Neural progenitor cell (in vitro differentiated cells): ENCODE data around the gene C19orf25. TPM values are rescaled to one million over a fixed set of nuclear protein-coding genes. Genes with fewer than 3 reads are reported as not detected.
A peak's percentile ranks its signal among the peaks of the same experiment; 100 is the strongest.

Experiments
- DNase-seq: peaks from one replicate; pipeline ENCODE4 v3.0.0-alpha.2; 2016; ENCODE audit warnings: low spot score
- H2AFZ ChIP-seq: fragments of 200-600 bp; sonication (generic); replicated peaks from 2 replicates; pipeline ENCODE4 v1.6.1; 2016; ENCODE audit warnings: antibody characterized with exemption
- H3F3A ChIP-seq: fragments of 200-600 bp; sonication (generic); 2 replicates; pipeline ENCODE4 v1.6.1; 2016; ENCODE audit warnings: antibody characterized with exemption, low read depth
- H3K27ac ChIP-seq: fragments of 200-600 bp; sonication (generic); 2 replicates; pipeline ENCODE4 v1.5.1; 2016; ENCODE audit warnings: mild to moderate bottlenecking
- H3K27me3 ChIP-seq: fragments of 200-600 bp; sonication (generic); 2 replicates; pipeline ENCODE4 v1.6.1; 2016; ENCODE audit warnings: mild to moderate bottlenecking, moderate library complexity
- H3K36me3 ChIP-seq: fragments of 200-600 bp; sonication (generic); 2 replicates; pipeline ENCODE4 v1.5.1; 2016
- H3K4me1 ChIP-seq: fragments of 200-600 bp; sonication (generic); 2 replicates; pipeline ENCODE4 v1.6.1; 2016; ENCODE audit warnings: mixed run types
- H3K4me2 ChIP-seq: fragments of 200-600 bp; sonication (generic); 2 replicates; pipeline ENCODE4 v1.6.1; 2016
- H3K4me3 ChIP-seq: fragments of 200-600 bp; sonication (generic); 2 replicates; pipeline ENCODE4 v1.5.1; 2016
- H3K79me2 ChIP-seq: fragments of 200-600 bp; sonication (generic); 2 replicates; pipeline ENCODE4 v1.6.1; 2016; ENCODE audit warnings: low read depth
- H3K9ac ChIP-seq: fragments of 200-600 bp; sonication (generic); 2 replicates; pipeline ENCODE4 v1.6.1; 2016
- H3K9me3 ChIP-seq: fragments of 200-600 bp; sonication (generic); 2 replicates; pipeline ENCODE4 v1.5.1; 2016; ENCODE audit warnings: low read depth
- H4K20me1 ChIP-seq: fragments of 200-600 bp; sonication (generic); 2 replicates; pipeline ENCODE4 v1.6.1; 2016; ENCODE audit warnings: low read depth
- H3K27ac Mint-ChIP-seq: 3 replicates; pipeline ENCODE4 v1.8.0; 2021; ENCODE audit warnings: mixed read lengths
- H3K27me3 Mint-ChIP-seq: 2 replicates; pipeline ENCODE4 v1.8.0; 2022; ENCODE audit warnings: low read depth, mild to moderate bottlenecking, inconsistent platforms, moderate library complexity, mixed read lengths; ENCODE audit not compliant: insufficient read depth
- H3K36me3 Mint-ChIP-seq: 3 replicates; pipeline ENCODE4 v1.8.0; 2021; ENCODE audit warnings: mixed read lengths
- H3K4me1 Mint-ChIP-seq: 3 replicates; pipeline ENCODE4 v1.8.0; 2021; ENCODE audit warnings: mixed read lengths
- H3K4me3 Mint-ChIP-seq: 3 replicates; pipeline ENCODE4 v1.8.0; 2021; ENCODE audit warnings: mild to moderate bottlenecking, moderate library complexity, mixed read lengths
- H3K9me3 Mint-ChIP-seq: 3 replicates; pipeline ENCODE4 v1.8.0; 2020; ENCODE audit warnings: mixed read lengths
- EZH2 ChIP-seq: fragments of 200-600 bp; sonication (generic); IDR thresholded peaks from 2 replicates; pipeline ENCODE4 v1.6.1; 2017; ENCODE audit warnings: antibody characterized with exemption, mild to moderate bottlenecking, moderate library complexity
- EZH2phosphoT487 ChIP-seq: fragments of 200-600 bp; sonication (generic); IDR thresholded peaks from 2 replicates; pipeline ENCODE4 v1.6.1; 2017; ENCODE audit warnings: antibody characterized with exemption
- total RNA-seq: library from RNA; depleted of rRNA; stranded (reverse); fragments of >200 nt; gene quantifications from 2 replicates; pipeline ENCODE4 v1.2.3, GENCODE V29; 2015; ENCODE audit warnings: low replicate concordance
- TF ChIP-seq, protein P1 (sequence below): fragments of 200-600 bp; sonication (generic); IDR thresholded peaks from 2 replicates; pipeline ENCODE4 v1.5.1; 2017; ENCODE audit warnings: antibody characterized with exemption, mild to moderate bottlenecking

The C19orf25 gene
- total RNA-seq, 1 donor from 2014 or later: 14.4 TPM

DNA sequence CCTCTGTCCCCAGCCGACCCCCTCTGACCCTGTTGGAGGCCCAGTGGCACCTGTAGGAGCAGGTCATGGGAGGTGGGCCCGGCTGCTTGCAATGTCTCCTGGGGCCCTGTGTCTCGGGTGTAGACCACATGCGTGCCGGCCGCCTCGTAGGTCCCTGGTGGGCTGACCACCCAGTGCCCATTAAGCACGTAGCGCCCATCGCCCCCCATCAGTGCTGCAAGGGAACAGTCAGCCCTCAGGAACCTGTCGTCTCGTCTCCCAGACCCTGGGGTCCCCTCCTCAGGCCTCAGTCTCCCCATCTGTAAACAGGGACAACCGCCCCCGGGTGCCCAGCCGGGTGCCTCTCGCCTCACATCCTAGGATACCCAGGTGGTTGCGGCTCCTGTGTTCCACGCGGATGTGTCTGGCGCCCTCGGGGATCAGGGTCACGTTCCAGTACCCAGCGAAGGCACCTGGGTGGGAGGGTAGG, 28.2 kb upstream of the C19orf25 start:
- peaks cover 63% of the 10 kb centered on the region for H3K27me3 ChIP-seq
- H3K4me1 ChIP-seq: peaks cover 13% of the 10 kb centered on the region
- no peaks in the 10 kb centered on the region for H3K79me2 ChIP-seq
- H2AFZ ChIP-seq: no peak overlapping the region
- no peaks in the 10 kb centered on the region for H4K20me1 ChIP-seq
- H3F3A ChIP-seq: peaks cover 43% of the 10 kb centered on the region
- H3K4me1 Mint-ChIP-seq: peaks cover 26% of the 10 kb centered on the region
- no peak overlapping the region for H3K9ac ChIP-seq
- peaks cover 16% of the 10 kb centered on the region for H3K27me3 Mint-ChIP-seq
- no peaks in the 10 kb centered on the region for H3K36me3 Mint-ChIP-seq
- H3K9me3 ChIP-seq: no peaks in the 10 kb centered on the region
- H3K9me3 Mint-ChIP-seq: peaks cover 5% of the 10 kb centered on the region
- TF ChIP-seq EZH2: no peak
- TF ChIP-seq EZH2phosphoT487: no peak
- TF ChIP-seq, protein P1, sequence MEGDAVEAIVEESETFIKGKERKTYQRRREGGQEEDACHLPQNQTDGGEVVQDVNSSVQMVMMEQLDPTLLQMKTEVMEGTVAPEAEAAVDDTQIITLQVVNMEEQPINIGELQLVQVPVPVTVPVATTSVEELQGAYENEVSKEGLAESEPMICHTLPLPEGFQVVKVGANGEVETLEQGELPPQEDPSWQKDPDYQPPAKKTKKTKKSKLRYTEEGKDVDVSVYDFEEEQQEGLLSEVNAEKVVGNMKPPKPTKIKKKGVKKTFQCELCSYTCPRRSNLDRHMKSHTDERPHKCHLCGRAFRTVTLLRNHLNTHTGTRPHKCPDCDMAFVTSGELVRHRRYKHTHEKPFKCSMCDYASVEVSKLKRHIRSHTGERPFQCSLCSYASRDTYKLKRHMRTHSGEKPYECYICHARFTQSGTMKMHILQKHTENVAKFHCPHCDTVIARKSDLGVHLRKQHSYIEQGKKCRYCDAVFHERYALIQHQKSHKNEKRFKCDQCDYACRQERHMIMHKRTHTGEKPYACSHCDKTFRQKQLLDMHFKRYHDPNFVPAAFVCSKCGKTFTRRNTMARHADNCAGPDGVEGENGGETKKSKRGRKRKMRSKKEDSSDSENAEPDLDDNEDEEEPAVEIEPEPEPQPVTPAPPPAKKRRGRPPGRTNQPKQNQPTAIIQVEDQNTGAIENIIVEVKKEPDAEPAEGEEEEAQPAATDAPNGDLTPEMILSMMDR: no peak
- DNase-seq: no peak
- peak overlapping the region; percentile 46 for H3K4me2 ChIP-seq
- peak overlapping the region; percentile 57 for H3K4me3 ChIP-seq
- H3K27ac ChIP-seq: no peak overlapping the region
- no peaks in the 10 kb centered on the region for H3K36me3 ChIP-seq
- H3K27ac Mint-ChIP-seq: peak overlapping the region; percentile 97
- H3K4me3 Mint-ChIP-seq: no peak overlapping the region

DNA sequence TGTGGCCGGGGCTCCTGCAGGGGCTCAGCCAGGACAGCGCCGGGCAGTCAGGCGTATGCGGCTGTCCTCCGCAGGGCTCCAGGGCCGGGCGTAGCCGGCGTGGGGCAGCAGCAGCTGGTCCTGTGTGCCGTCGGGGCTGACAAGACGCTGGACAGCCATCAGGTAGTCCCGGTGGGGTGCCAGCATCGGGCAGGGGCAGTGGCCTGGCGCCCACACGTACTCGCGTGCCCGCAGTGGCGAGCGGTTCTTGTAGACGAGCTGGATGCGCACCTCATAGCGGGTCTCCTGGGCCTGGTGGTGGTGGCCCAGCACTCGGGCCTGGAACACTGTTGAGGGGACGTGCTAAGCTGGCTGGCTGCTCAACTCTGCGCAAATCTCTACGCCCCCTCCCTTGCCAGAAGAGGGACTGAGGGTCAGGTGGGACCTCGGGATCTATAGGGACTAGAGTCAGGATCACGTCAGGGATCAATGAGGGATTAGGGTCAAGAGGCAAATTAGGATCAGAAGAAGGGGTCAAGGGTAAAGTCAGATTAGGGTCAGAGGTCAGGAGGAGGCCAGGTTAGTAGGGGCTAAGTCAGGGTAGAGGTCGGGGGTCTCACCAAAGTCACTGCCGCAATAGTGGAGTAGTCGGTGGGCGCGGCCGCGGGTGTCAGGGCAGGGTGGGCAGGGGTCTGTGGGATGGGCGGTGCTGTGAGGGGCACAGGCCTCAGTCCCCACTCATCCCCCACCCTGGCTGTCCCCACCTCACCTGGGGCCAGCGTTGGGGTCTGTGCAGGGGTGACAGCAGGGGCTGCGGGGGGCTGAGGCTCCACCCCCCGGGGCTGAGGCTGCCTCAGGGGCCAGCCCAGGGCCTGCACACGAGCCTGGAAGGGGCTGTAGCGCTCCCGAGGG, 27.2 kb upstream of the C19orf25 start:
- peaks cover 26% of the 10 kb centered on the region for H3K4me1 Mint-ChIP-seq

DNA sequence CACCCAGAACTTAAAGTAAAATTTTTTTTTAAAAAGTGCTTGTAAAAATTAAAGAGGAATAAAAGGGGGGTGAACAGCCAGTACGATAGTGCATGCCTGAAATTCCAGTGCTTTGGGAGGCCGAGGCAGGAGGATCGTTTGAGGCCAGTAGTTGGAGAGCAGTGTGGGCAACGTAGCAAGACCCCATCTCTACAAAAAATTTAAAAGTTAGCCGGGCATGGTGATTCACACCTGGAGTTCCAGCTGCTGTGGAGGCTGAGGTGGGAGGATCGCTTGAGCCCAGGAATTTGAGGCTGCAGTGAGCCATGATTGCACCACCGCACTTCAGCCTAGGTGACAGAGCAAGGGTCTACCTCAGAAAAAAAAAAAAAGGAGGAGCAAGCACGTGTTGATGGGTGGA, 26.0 kb upstream of the C19orf25 start:
- Histone ChIP-seq H3K4me2 (no peak overlapping the region), H3K9me3 (peaks cover 3% of the 10 kb centered on the region), H3K4me1 (peaks cover 4% of the 10 kb centered on the region), H3K9ac (no peak overlapping the region), H3K27me3 (peaks cover 44% of the 10 kb centered on the region), H4K20me1 (no peaks in the 10 kb centered on the region), H3K36me3 (no peaks in the 10 kb centered on the region), H3K4me3 (no peak overlapping the region), H3K27ac (no peak overlapping the region), H2AFZ (no peak overlapping the region), H3K79me2 (no peaks in the 10 kb centered on the region), H3F3A (peaks cover 31% of the 10 kb centered on the region)
- no peak overlapping the region for H3K27ac Mint-ChIP-seq
- TF ChIP-seq, protein P1: no peak
- TF ChIP-seq EZH2 (no peak), EZH2phosphoT487 (no peak)
- no peaks in the 10 kb centered on the region for H3K36me3 Mint-ChIP-seq
- H3K27me3 Mint-ChIP-seq: peaks cover 11% of the 10 kb centered on the region
- H3K9me3 Mint-ChIP-seq: peaks cover 9% of the 10 kb centered on the region
- H3K4me3 Mint-ChIP-seq: no peak overlapping the region
- peaks cover 25% of the 10 kb centered on the region for H3K4me1 Mint-ChIP-seq
- no peak for DNase-seq

More for the DNA sequence above, 27.2 kb upstream of the C19orf25 start:
- Histone ChIP-seq H2AFZ (no peak overlapping the region), H3K27me3 (peaks cover 56% of the 10 kb centered on the region), H3K79me2 (no peaks in the 10 kb centered on the region), H4K20me1 (no peaks in the 10 kb centered on the region), H3K27ac (no peak overlapping the region), H3K4me2 (no peak overlapping the region), H3F3A (peaks cover 38% of the 10 kb centered on the region), H3K9me3 (no peaks in the 10 kb centered on the region), H3K9ac (no peak overlapping the region), H3K4me3 (no peak overlapping the region), H3K36me3 (no peaks in the 10 kb centered on the region), H3K4me1 (peaks cover 13% of the 10 kb centered on the region)
- H3K4me3 Mint-ChIP-seq: peak overlapping the region; percentile 8
- TF ChIP-seq EZH2: no peak
- TF ChIP-seq, protein P1: no peak
- no peak for TF ChIP-seq EZH2phosphoT487
- no peaks in the 10 kb centered on the region for H3K36me3 Mint-ChIP-seq
- peaks cover 6% of the 10 kb centered on the region for H3K9me3 Mint-ChIP-seq
- peak overlapping the region; percentile 24 for H3K27ac Mint-ChIP-seq
- H3K27me3 Mint-ChIP-seq: peaks cover 16% of the 10 kb centered on the region
- no peak for DNase-seq
